ENCODE measurements around the gene CKAP2L.

CKAP2L gene

DNA sequence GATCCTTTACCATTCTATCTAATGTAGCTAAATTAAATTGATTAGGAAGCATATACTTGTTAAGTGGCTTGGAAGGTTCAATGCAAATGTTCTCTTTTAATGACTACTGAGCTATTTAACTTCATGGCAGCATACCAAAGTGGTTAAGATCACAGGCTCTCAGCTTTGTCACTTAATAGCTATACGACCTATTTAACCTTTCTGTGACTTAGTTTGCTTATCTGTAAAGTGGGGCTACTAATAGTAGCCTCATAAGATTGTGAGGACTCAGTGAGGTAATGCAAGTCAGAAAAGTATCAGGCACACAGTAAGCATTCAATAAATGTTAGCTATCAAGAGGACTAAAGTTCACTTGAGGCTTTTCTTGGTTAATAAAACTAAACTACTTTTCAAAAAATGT, 4.3 kb downstream of the CKAP2L start:
- Mint-ChIP-seq H3K9me3 (no peaks in the 10 kb centered on the region), H3K27me3 (ENCODE audit: low read depth, poor library complexity) (no peaks in the 10 kb centered on the region), H3K27ac (no peak overlapping the region), H3K36me3 (ENCODE audit: low read depth) (peaks cover 59% of the 10 kb centered on the region), H3K4me1 (peaks cover 27% of the 10 kb centered on the region), H3K4me3 (no peak overlapping the region)
- TF ChIP-seq, protein P1, sequence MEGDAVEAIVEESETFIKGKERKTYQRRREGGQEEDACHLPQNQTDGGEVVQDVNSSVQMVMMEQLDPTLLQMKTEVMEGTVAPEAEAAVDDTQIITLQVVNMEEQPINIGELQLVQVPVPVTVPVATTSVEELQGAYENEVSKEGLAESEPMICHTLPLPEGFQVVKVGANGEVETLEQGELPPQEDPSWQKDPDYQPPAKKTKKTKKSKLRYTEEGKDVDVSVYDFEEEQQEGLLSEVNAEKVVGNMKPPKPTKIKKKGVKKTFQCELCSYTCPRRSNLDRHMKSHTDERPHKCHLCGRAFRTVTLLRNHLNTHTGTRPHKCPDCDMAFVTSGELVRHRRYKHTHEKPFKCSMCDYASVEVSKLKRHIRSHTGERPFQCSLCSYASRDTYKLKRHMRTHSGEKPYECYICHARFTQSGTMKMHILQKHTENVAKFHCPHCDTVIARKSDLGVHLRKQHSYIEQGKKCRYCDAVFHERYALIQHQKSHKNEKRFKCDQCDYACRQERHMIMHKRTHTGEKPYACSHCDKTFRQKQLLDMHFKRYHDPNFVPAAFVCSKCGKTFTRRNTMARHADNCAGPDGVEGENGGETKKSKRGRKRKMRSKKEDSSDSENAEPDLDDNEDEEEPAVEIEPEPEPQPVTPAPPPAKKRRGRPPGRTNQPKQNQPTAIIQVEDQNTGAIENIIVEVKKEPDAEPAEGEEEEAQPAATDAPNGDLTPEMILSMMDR (IDR thresholded peaks at IDR 0.05), result no peak
- no peak for DNase-seq

DNA sequence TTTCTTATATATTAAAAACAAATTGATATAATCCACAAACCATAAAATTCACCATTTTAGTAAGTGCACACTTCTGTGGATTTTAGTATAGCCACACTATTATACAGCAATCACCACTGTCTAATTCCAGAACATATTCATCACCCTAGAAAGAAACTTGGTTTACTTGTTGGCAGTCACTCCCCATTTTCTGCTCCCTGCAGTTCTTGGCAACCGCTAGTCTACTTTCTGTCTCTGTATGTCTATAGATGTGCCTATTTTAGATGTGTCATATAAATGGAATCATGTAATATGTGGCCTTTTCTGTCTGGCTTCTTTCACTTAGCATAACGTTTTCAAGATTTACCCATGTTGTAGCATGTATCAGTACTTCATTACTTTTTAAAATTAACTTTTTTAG, 5.7 kb downstream of the CKAP2L start:
- H3K4me3 Mint-ChIP-seq, result no peak overlapping the region
- H3K36me3 Mint-ChIP-seq (ENCODE audit: low read depth), result peaks cover 73% of the 10 kb centered on the region
- DNase-seq, result no peak
- H3K27me3 Mint-ChIP-seq (ENCODE audit: low read depth, poor library complexity), result no peaks in the 10 kb centered on the region
- peaks cover 22% of the 10 kb centered on the region for H3K4me1 Mint-ChIP-seq
- TF ChIP-seq, protein P1 (IDR thresholded peaks at IDR 0.05), result no peak
- H3K9me3 Mint-ChIP-seq, result no peaks in the 10 kb centered on the region
- H3K27ac Mint-ChIP-seq, result no peak overlapping the region

DNA sequence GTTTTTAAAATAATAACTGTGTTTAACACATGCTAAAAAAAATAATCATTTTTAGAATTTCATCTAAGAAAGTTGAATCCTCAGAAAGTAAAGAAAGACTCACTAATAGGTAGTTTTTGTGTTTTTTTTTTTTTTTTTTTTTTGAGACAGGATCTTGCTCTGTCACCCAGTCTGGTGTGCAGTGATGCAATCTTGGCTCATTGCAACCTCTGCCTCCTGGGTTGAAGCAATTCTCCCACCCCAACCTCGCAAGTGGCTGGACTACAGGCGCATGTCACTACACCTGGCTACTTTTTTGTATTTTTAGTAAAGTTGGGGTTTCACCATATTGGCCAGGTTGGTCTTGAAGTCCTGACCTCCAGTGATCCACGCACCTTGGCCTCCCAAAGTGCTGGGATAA, 7.1 kb downstream of the CKAP2L start:
- Mint-ChIP-seq H3K27me3 (ENCODE audit: low read depth, poor library complexity) (no peaks in the 10 kb centered on the region), H3K9me3 (no peaks in the 10 kb centered on the region), H3K4me3 (no peak overlapping the region), H3K4me1 (peaks cover 8% of the 10 kb centered on the region), H3K27ac (no peak overlapping the region), H3K36me3 (ENCODE audit: low read depth) (peaks cover 78% of the 10 kb centered on the region)
- no peak for DNase-seq
- TF ChIP-seq, protein P1 (IDR thresholded peaks at IDR 0.05), result no peak

DNA sequence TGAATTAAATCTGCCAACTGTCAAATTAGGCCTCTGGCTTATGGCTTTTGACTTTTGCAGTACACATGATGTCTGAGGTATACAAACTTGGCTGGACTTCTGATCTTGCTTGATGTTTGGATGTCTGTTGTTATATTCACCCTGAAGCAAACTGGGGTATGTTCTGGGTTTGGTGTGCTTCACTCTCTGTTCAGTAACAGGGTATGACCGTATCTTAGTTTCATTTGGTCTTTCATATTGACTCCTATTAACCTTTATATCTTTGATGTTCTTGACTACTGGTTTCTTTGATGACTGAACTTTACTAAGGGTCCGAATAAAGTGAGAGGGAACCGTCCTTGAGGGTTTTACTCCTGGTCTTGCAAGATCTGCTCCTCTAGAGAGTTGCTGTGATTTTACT, 8.2 kb downstream of the CKAP2L start:
- Mint-ChIP-seq H3K9me3 (no peaks in the 10 kb centered on the region), H3K27ac (no peak overlapping the region), H3K4me1 (no peaks in the 10 kb centered on the region), H3K27me3 (ENCODE audit: low read depth, poor library complexity) (no peaks in the 10 kb centered on the region), H3K4me3 (no peak overlapping the region), H3K36me3 (ENCODE audit: low read depth) (peaks cover 73% of the 10 kb centered on the region)
- TF ChIP-seq, protein P1 (IDR thresholded peaks at IDR 0.05), result no peak
- DNase-seq, result no peak

DNA sequence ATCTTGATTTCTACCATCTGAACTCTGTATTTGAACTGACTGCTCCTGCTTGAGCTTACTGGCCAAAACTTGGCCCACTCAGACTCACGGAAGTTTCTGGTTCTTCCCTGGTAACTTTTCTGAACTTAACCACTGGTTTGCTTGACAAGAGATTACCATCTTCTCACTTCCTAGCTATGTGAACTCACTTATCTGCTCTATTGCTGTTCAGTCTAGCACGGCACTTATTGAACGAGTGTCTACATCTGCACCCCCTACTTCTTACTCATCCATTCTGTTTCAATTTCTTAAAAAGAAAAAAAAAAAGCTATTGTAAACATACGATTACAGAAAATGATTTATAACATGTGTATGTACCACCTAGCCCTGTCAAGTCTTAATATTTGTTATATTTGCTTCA, 9.0 kb downstream of the CKAP2L start:
- TF ChIP-seq, protein P1 (IDR thresholded peaks at IDR 0.05), result no peak
- Mint-ChIP-seq H3K9me3 (no peaks in the 10 kb centered on the region), H3K36me3 (ENCODE audit: low read depth) (peaks cover 66% of the 10 kb centered on the region), H3K4me1 (no peaks in the 10 kb centered on the region), H3K27ac (no peak overlapping the region), H3K4me3 (no peak overlapping the region), H3K27me3 (ENCODE audit: low read depth, poor library complexity) (no peaks in the 10 kb centered on the region)
- no peak for DNase-seq

DNA sequence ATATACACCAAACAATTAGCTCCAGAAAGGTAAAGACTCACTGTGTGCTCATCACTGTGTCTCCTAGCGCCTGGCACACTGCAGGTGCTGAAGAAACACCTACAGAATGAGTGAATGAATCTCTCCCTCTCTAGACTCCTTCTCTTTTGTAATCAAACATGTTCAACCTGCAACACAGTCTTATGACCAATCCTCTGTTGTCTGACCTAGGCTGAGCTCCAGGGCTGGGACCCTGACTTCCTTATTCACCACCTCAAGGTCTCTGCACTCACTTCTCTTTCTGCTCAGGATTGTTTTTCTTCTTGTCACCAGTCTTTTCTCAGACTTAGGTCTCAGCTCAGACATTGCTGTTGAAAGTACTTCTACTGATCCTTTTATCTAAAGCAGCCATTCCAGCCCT, 9.8 kb downstream of the CKAP2L start:
- no peak overlapping the region for H3K27ac Mint-ChIP-seq
- no peaks in the 10 kb centered on the region for H3K4me1 Mint-ChIP-seq
- H3K27me3 Mint-ChIP-seq (ENCODE audit: low read depth, poor library complexity), result no peaks in the 10 kb centered on the region
- TF ChIP-seq, protein P1 (IDR thresholded peaks at IDR 0.05), result no peak
- no peaks in the 10 kb centered on the region for H3K9me3 Mint-ChIP-seq
- H3K4me3 Mint-ChIP-seq, result no peak overlapping the region
- DNase-seq, result no peak
- peaks cover 66% of the 10 kb centered on the region for H3K36me3 Mint-ChIP-seq (ENCODE audit: low read depth)
